OCI-LY3 (cell line): ENCODE results near the gene DNAJB1.

Experiments
- H2AFZ ChIP-seq: fragments of 200-600, 300-600 bp; shearing (Covaris generic); 2 replicates; pipeline ENCODE4 v1.6.0; 2014; ENCODE audit warnings: antibody characterized with exemption, low read depth, low read length
- H3K27ac ChIP-seq: fragments of 200-600, 300-600 bp; sonication (generic); 2 replicates; pipeline ENCODE4 v1.5.1; 2014; ENCODE audit warnings: mild to moderate bottlenecking, low read length, moderate library complexity, mixed read lengths
- H3K27me3 ChIP-seq: fragments of 200-600, 300-600 bp; sonication (generic); 2 replicates; pipeline ENCODE4 v1.6.1; 2014; ENCODE audit warnings: low read depth, low read length, mixed read lengths
- H3K36me3 ChIP-seq: fragments of 200-600, 300-600 bp; sonication (generic); replicated peaks from 2 replicates; pipeline ENCODE3; 2014; ENCODE audit warnings: low read depth, low read length, mixed read lengths
- H3K4me1 ChIP-seq: fragments of 300-600, 200-600 bp; sonication (generic); 2 replicates; pipeline ENCODE4 v1.6.1; 2014; ENCODE audit warnings: low read length, mixed read lengths
- H3K4me2 ChIP-seq: fragments of 200-600, 300-600 bp; sonication (generic); 2 replicates; pipeline ENCODE4 v1.6.1; 2014; ENCODE audit warnings: low read length, mixed read lengths
- H3K4me3 ChIP-seq: fragments of 300-600, 200-600 bp; sonication (generic); 2 replicates; pipeline ENCODE4 v1.5.1; 2014; ENCODE audit warnings: antibody characterized with exemption, mild to moderate bottlenecking, low read length, moderate library complexity
- H3K79me2 ChIP-seq: fragments of 300-600, 200-600 bp; shearing (Covaris generic); 2 replicates; pipeline ENCODE4 v1.6.1; 2014; ENCODE audit warnings: mild to moderate bottlenecking, low read length, mixed read lengths
- H3K9ac ChIP-seq: fragments of 300-600, 200-600 bp; shearing (Covaris generic); 2 replicates; pipeline ENCODE4 v1.6.0; 2014; ENCODE audit warnings: mild to moderate bottlenecking, low read length, moderate library complexity
- H3K9me3 ChIP-seq: fragments of 200-600, 300-600 bp; shearing (Covaris generic); 2 replicates; pipeline ENCODE4 v1.6.1; 2014; ENCODE audit warnings: low read length, mixed read lengths; ENCODE audit not compliant: insufficient read depth
- H4K20me1 ChIP-seq: fragments of 200-600, 300-600 bp; sonication (generic); 2 replicates; pipeline ENCODE4 v1.6.1; 2016; ENCODE audit warnings: low read length, mixed read lengths; ENCODE audit not compliant: insufficient read depth
- EZH2phosphoT487 ChIP-seq: fragments of 200-600 bp; shearing (Covaris generic); IDR thresholded peaks from 2 replicates; pipeline ENCODE4 v1.6.1; 2018; ENCODE audit warnings: antibody characterized with exemption, mixed run types, low read depth
- TF ChIP-seq, protein P1 (sequence below): fragments of 200-600, 300-600 bp; sonication (generic); IDR thresholded peaks from 2 replicates; pipeline ENCODE4 v1.5.1; 2014; ENCODE audit warnings: antibody characterized with exemption, low read length, low read depth

Gene DNAJB1

DNA sequence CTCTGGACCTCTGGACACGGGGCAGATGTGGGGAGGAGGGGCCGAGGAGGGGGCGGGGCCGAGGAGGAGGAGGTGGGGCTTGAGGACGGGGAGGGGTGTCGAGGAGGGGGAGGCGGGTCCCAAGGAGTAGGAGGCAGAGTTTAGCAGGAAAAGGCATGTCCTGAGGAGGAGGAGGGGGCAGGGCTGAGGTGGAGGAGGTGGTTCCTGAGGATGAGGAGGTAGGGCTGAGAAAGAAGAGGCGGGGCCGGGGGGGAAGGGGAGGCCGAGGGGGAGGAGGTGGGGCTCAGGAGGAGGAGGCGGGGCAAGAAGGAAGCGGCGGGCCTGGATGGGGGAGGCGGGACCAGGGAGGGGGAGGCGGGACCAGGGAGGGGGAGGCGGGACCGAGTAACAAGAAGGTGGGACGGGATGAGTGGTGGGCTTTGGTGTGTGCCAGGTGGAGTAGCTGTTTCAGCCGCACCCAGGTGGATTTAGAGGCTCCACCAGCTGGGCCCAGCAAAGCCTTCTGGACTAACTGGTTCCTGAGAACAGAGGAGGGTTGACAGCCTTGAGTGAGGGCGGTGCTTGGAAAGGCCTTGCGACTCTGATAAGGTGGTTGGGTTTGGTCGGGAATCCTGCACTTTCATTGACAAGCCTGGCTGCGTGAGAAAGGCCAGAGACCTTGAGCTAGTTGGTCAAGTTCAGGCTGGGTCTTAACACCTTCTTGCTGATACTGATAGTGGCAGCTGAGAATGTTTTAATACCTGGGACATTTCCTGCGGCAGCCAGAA is 18.9 kb upstream of the DNAJB1 start:
- Histone ChIP-seq H3K4me3 (no peak overlapping the region), H4K20me1 (peaks cover 30% of the 10 kb centered on the region), H3K9me3 (no peaks in the 10 kb centered on the region), H3K79me2 (peaks cover 82% of the 10 kb centered on the region), H2AFZ (no peak overlapping the region), H3K9ac (no peak overlapping the region), H3K27ac (no peak overlapping the region), H3K27me3 (no peaks in the 10 kb centered on the region), H3K4me2 (no peak overlapping the region), H3K4me1 (peaks cover 11% of the 10 kb centered on the region), H3K36me3 (peaks cover 24% of the 10 kb centered on the region)
- TF ChIP-seq, protein P1, sequence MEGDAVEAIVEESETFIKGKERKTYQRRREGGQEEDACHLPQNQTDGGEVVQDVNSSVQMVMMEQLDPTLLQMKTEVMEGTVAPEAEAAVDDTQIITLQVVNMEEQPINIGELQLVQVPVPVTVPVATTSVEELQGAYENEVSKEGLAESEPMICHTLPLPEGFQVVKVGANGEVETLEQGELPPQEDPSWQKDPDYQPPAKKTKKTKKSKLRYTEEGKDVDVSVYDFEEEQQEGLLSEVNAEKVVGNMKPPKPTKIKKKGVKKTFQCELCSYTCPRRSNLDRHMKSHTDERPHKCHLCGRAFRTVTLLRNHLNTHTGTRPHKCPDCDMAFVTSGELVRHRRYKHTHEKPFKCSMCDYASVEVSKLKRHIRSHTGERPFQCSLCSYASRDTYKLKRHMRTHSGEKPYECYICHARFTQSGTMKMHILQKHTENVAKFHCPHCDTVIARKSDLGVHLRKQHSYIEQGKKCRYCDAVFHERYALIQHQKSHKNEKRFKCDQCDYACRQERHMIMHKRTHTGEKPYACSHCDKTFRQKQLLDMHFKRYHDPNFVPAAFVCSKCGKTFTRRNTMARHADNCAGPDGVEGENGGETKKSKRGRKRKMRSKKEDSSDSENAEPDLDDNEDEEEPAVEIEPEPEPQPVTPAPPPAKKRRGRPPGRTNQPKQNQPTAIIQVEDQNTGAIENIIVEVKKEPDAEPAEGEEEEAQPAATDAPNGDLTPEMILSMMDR: no peak
- no peak for TF ChIP-seq EZH2phosphoT487

DNA sequence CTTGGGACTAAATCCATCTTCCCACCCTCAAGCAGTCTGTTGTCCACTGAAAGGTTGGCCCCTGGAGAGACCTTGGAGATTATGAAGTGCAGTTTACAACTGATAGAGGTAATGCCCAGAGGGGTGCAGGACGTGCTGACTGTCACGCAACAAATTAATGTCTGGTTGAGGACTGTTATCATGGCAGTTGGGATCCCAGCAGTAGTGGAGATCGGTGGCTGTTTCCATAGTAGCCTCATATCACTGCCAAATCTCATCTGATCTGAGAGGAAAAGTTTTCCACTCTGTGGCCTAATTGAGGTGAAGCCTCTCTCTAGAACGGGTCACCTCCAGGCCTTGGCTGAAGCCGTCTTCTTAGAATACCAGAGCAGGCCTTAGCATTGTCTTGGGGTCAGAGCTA is 15.3 kb upstream of the DNAJB1 start:
- no peak overlapping the region for H3K4me3 ChIP-seq
- H3K4me2 ChIP-seq: no peak overlapping the region
- TF ChIP-seq, protein P1: no peak
- no peak for TF ChIP-seq EZH2phosphoT487
- no peak overlapping the region for H3K27ac ChIP-seq
- H3K79me2 ChIP-seq: peaks cover 79% of the 10 kb centered on the region
- H3K36me3 ChIP-seq: peaks cover 22% of the 10 kb centered on the region
- no peaks in the 10 kb centered on the region for H3K9me3 ChIP-seq
- no peak overlapping the region for H3K9ac ChIP-seq
- H2AFZ ChIP-seq: no peak overlapping the region
- peaks cover 11% of the 10 kb centered on the region for H3K4me1 ChIP-seq
- H3K27me3 ChIP-seq: no peaks in the 10 kb centered on the region
- peaks cover 34% of the 10 kb centered on the region for H4K20me1 ChIP-seq

DNA sequence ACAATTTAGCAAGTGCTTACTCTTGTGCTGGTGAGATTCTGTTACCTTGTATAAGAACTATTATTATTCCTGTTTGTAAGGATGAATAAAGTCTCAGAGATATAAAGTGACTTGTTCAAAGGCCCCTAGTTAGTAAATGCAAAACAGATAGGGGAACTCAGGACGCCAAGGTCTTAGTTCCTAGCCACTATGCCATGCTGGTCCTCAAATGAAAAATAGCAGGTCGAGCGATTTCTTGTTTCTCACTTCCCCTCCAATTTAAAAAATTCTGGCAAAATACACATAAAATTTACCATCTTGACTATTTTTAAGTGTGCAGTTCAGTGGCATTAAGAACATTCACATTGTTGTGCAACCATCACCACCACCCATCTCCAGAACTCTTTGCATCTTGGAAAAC is 12.3 kb upstream of the DNAJB1 start:
- H3K36me3 ChIP-seq: peaks cover 22% of the 10 kb centered on the region
- peaks cover 54% of the 10 kb centered on the region for H3K79me2 ChIP-seq
- H3K27ac ChIP-seq: peak overlapping the region; percentile 72
- no peaks in the 10 kb centered on the region for H3K27me3 ChIP-seq
- H3K4me3 ChIP-seq: peak overlapping the region; percentile 87
- no peak for TF ChIP-seq EZH2phosphoT487
- TF ChIP-seq, protein P1: no peak
- H3K4me1 ChIP-seq: peaks cover 11% of the 10 kb centered on the region
- peak overlapping the region; percentile 72 for H3K4me2 ChIP-seq
- H3K9me3 ChIP-seq: no peaks in the 10 kb centered on the region
- H3K9ac ChIP-seq: peak overlapping the region; percentile 80
- H2AFZ ChIP-seq: no peak overlapping the region
- H4K20me1 ChIP-seq: peaks cover 10% of the 10 kb centered on the region

DNA sequence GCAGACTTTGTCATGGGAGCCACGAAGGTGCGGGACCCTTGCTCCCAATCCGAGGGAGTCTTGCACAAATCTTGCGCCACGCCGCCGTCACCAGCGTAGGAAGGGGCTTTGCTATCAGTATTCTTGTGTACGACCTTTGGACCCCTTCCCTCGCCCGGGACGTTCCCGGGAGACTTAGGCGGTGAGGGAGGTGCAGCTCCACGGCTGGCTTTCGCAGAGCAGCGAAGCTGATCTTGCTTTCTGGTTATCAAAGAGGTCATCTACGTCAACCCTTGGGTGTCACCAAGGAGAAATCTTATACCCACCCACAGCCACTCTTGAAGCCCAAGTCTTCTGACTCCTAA is 11.8 kb upstream of the DNAJB1 start:
- Histone ChIP-seq H3K36me3 (peaks cover 22% of the 10 kb centered on the region), H3K27me3 (no peaks in the 10 kb centered on the region), H2AFZ (peak overlapping the region; percentile 59; the same call in 1 of the 2 replicates), H3K79me2 (peaks cover 51% of the 10 kb centered on the region), H3K27ac (peak overlapping the region; percentile 72), H3K4me3 (peak overlapping the region; percentile 87), H3K9me3 (no peaks in the 10 kb centered on the region), H3K4me1 (peaks cover 11% of the 10 kb centered on the region), H4K20me1 (peaks cover 10% of the 10 kb centered on the region), H3K9ac (peak overlapping the region; percentile 80), H3K4me2 (peak overlapping the region; percentile 72)
- TF ChIP-seq EZH2phosphoT487: no peak
- TF ChIP-seq, protein P1: no peak
